NB4 (cell line): ENCODE measurements around the gene TOM1L2.

Experiments used
- DNase-seq: peaks from one replicate; pipeline ENCODE4 v3.0.0; 2010; ENCODE audit warnings: low read depth
- H3K4me3 ChIP-seq: one replicate; pipeline ENCODE4 v1.5.1; 2011; ENCODE audit warnings: mild to moderate bottlenecking, low read depth, low read length, moderate library complexity
- MYC ChIP-seq: IDR thresholded peaks from 2 replicates; pipeline ENCODE4 v1.6.1; 2011; ENCODE audit warnings: low read depth, low read length
- POLR2A ChIP-seq: IDR thresholded peaks from 2 replicates; pipeline ENCODE4 v1.6.1; 2011; ENCODE audit warnings: mild to moderate bottlenecking; ENCODE audit not compliant: insufficient read length; ENCODE audit errors: extremely low read depth
- TF ChIP-seq, protein P1 (sequence below): IDR thresholded peaks from one replicate; pipeline ENCODE4 v1.5.1; 2012; ENCODE audit warnings: low read depth, low read length
- TF ChIP-seq, protein P2 (sequence below): IDR thresholded peaks from 2 replicates; pipeline ENCODE4 v1.6.1; 2011; ENCODE audit warnings: low read depth, low read length

The TOM1L2 gene

DNA sequence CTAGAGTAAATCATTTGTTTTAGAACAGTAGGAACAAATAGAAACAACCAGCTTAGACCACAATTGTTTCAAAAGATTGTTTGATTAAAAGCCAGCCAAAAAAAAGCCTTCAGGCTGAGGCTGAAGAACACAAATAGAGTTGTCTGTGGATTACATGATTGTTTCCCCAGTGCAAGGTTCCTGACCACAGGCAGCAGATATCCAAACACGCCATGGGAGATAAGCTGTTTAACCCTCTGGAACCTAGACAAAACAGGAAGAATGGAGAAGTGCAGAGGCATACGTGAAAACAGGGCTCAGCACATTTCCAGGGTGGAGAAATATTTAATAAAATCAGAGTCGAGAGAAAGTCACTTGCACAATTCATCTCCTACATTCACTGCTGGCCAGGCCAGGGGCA lies 45.8 kb upstream of the TOM1L2 start:
- DNase-seq = no peak
- TF ChIP-seq, protein P1, sequence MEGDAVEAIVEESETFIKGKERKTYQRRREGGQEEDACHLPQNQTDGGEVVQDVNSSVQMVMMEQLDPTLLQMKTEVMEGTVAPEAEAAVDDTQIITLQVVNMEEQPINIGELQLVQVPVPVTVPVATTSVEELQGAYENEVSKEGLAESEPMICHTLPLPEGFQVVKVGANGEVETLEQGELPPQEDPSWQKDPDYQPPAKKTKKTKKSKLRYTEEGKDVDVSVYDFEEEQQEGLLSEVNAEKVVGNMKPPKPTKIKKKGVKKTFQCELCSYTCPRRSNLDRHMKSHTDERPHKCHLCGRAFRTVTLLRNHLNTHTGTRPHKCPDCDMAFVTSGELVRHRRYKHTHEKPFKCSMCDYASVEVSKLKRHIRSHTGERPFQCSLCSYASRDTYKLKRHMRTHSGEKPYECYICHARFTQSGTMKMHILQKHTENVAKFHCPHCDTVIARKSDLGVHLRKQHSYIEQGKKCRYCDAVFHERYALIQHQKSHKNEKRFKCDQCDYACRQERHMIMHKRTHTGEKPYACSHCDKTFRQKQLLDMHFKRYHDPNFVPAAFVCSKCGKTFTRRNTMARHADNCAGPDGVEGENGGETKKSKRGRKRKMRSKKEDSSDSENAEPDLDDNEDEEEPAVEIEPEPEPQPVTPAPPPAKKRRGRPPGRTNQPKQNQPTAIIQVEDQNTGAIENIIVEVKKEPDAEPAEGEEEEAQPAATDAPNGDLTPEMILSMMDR = no peak
- TF ChIP-seq, protein P2, sequence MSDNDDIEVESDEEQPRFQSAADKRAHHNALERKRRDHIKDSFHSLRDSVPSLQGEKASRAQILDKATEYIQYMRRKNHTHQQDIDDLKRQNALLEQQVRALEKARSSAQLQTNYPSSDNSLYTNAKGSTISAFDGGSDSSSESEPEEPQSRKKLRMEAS = no peak
- no peak for TF ChIP-seq MYC
- TF ChIP-seq POLR2A = no peak
- no peak overlapping the region for H3K4me3 ChIP-seq

DNA sequence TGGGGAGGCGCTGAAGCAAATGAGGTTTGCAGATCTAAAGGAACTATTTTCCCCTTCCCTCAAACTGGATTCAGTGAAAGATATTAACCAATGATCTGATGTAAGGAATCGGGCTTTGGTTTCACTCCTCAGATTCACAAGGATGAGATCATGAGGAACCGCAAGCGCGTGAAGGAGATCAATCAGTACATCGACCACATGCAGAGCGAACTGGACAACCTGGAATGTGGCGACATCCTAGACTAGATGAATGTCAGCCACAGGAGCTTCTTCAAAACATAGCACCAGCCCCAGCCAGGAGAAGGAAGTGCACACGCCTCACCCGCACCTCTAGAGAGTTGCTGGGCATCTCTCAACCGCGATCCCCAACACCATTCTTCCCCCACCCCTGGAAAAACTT lies 44.2 kb upstream of the TOM1L2 start:
- no peak for TF ChIP-seq MYC
- TF ChIP-seq, protein P2 = no peak
- TF ChIP-seq, protein P1 = no peak
- no peak for TF ChIP-seq POLR2A
- DNase-seq = no peak

DNA sequence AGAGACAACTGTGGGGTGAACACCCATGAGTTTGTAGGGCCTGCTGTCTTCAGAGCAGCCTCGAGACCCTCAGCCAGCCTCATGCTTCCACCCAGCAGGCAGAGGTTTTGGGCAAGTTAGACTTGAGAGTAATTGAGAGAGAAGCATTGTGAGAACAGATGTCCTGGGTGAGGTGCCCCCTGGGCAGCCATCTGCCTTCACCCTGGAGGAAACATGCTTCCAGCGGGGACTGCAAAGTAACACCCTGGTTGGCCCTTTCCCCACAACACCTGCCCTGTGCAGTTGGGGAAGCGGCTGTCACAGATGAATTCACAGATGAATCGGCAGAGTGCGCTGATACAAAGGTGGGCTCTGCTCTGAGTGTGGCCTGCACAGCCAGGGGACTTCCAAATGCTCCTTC lies 43.4 kb upstream of the TOM1L2 start:
- no peak for TF ChIP-seq POLR2A
- TF ChIP-seq, protein P1 = no peak
- no peak for TF ChIP-seq MYC
- TF ChIP-seq, protein P2 = no peak
- no peak overlapping the region for H3K4me3 ChIP-seq
- no peak for DNase-seq

More for the DNA sequence above, 44.2 kb upstream of the TOM1L2 start:
- H3K4me3 ChIP-seq = no peak overlapping the region

DNA sequence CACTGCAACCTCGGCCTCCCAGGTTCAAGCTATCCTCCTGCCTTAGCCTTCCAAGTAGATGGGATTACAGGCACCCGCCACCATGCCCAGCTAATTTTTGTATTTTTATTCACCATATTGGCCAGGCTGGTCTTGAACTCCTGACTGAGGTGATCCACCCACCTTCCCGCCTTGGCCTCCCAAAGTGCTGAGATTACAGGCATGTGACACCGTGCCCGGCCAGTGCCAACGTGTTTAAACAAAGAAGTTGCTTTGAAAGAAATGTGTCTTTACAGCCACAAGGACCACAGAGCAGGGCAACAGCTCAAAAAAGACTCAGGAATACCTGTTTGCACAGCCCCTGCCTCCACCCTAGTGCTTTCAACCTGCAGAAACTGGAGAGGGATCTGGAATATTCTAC lies 41.8 kb upstream of the TOM1L2 start:
- DNase-seq = no peak
- H3K4me3 ChIP-seq = no peak overlapping the region
- TF ChIP-seq POLR2A = no peak
- TF ChIP-seq, protein P2 = no peak

DNA sequence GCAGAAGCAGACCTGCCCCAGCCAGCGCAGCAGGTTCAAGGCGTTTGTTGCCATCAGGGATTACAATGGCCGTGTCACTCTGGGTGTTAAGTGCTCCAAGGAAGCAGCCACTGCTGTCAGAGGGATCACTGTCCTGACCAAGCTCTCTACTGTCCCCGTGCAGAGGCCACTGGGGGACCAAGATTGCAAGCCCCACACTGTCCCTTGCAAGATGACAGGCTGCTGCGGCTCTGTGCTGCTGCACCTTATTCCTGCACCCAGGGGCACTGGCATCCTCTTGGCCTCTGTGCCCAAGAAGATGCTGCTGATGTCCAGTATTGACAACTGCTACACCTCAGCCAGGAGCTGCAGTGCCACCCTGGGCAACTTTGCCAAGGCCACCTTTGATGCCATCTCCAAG lies 39.1 kb upstream of the TOM1L2 start:
- DNase-seq = no peak
- H3K4me3 ChIP-seq = no peak overlapping the region
- TF ChIP-seq, protein P2 = no peak
- TF ChIP-seq POLR2A = no peak
- TF ChIP-seq, protein P1 = no peak
- TF ChIP-seq MYC = no peak

DNA sequence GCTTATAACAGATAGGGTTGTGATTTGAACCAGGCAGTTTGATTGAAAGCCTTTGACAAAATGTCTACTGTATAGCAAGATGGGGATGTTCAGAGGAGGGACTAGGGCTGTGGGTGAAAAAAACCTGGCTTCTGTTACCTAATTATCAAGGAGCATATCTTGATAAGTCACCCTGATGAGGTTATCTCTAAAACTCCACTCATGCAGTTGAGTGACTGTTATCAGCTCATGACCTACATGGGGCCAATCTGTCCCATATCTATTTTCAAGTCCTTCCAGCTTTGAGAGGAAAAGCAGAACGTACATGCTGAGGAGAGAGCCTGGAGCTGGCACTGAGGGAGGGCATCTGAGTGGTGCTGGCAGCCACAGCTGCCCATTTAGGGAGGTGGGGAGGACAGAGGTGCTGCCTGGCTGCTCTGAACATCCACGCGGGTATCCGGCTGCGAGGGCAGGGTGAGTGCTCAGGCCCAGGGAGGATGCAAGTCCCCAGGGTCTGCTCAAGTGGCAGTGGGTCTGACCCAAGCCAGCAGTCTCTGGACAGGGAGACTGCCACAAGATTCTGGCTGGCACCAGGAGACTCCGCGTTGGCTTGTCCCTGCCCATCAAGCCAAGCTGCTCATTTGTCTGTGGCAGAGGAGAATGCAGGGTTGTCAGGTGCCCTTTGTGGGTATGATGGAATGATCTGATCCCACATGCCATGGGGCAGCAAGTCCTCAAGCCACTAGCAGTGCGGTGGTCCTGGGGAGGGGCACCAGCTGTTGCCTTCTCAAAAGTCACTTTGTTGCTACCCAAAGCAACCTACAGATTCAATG lies 37.6 kb upstream of the TOM1L2 start:
- DNase-seq = no peak
- H3K4me3 ChIP-seq = no peak overlapping the region
- TF ChIP-seq, protein P2 = no peak
- TF ChIP-seq, protein P1 = no peak
- no peak for TF ChIP-seq POLR2A
- no peak for TF ChIP-seq MYC
